Heart left ventricle (tissue), 13 donors: Measurements from ENCODE around the gene HMX1.

ENCODE experiments used
- CTCF ChIP-seq, 12 donors: fragments of 200-600 bp; sonication (generic) in 4 of 12; IDR thresholded peaks; one replicate each; pipeline versions ENCODE4 v1.5.0 to v1.8.0; 2018 to 2022; ENCODE audit warnings: antibody characterized with exemption in 12 of 12, mild to moderate bottlenecking in 5 of 12
- POLR2A ChIP-seq, 2 donors: fragments of 450-650 bp; IDR thresholded peaks; one replicate each; pipeline ENCODE4 v1.6.1; 2017; ENCODE audit warnings: antibody characterized with exemption in 2 of 2, mild to moderate bottlenecking in 2 of 2, moderate library complexity in 2 of 2
- donor health status: ischemic (EF 13 %, LVEDD 7.1; RV severe dilation, severe dysfunction).
- donor health status: DM: no; HTN: yes; CAD: no.
- donor health status: DM: no; HTN: no; CAD: no.
- donor health status: ischemic (EF 25% LVEDD 6.9; RV normal size, moderate dysfunction).
- donor health status: ischemic (EF 25% LVEDD 5.7; RV mildly dilated, moderate dysfunction).
- donor health status: ischemic (EF 35%, LVEDD 5.7; RV mildly dilated, moderate dysfunction).
- donor health status: nonischemic (EF 11% LVEDD 7.7; RV severe dilation, severe dysfunction).
- donor health status: DM: yes; HTN: yes; CAD: no.
- donor health status: PGD.
- donor health status: ischemic (EF 29% LVEDD 5.4; RV normal size, mild dysfunction).
- donor health status: nonischemic (EF 23%, LVEDD 6.1; RV moderate dilation, normal function).

GRCh38 chr4:8905226-8905772 lies 33.7 kb upstream of the HMX1 start:
- TF ChIP-seq CTCF (IDR thresholded peaks at IDR 0.05) (no peak), POLR2A (IDR thresholded peaks at IDR 0.05) (no peak)
